Muscle of leg (tissue), 11 donors: Measurements from ENCODE around the gene EFEMP2. TPM values are rescaled to one million over a fixed set of nuclear protein-coding genes. Genes with fewer than 3 reads are reported as not detected.

Experiments used
- DNase-seq: peaks from one replicate; pipeline ENCODE4 v3.0.0; 2013
- H3K27ac ChIP-seq: one replicate; pipeline ENCODE4 v1.5.1; 2013; ENCODE audit warnings: mild to moderate bottlenecking, low read length, control low read depth
- H3K27me3 ChIP-seq: one replicate; pipeline ENCODE4 v1.6.1; 2013; ENCODE audit warnings: low read length; ENCODE audit not compliant: control insufficient read depth, insufficient read depth
- H3K36me3 ChIP-seq: one replicate; pipeline ENCODE4 v1.6.1; 2013; ENCODE audit warnings: low read length; ENCODE audit not compliant: control insufficient read depth, insufficient read depth
- H3K4me1 ChIP-seq: one replicate; pipeline ENCODE4 v1.6.1; 2013; ENCODE audit warnings: low read length; ENCODE audit not compliant: control insufficient read depth, insufficient read depth
- H3K4me3 ChIP-seq: one replicate; pipeline ENCODE4 v1.5.1; 2013; ENCODE audit warnings: low read length, control low read depth
- H3K9me3 ChIP-seq: replicated peaks from 2 replicates; pipeline ENCODE4 v1.6.1; 2013; ENCODE audit warnings: low read depth, low read length; ENCODE audit not compliant: control insufficient read depth
- WGBS: methylation state at CpG from one replicate; pipeline ENCODE4 v1.1.5; 2013; ENCODE audit warnings: missing lambda C conversion rate; ENCODE audit not compliant: insufficient coverage; 5-methylcytosine and 5-hydroxymethylcytosine counted together
- polyA plus RNA-seq, 8 donors: library from polyadenylated mRNA; unstranded; fragments of 120-200 nt; gene quantifications; one replicate each; pipeline versions ENCODE4 v1.2.1 to v1.2.3, GENCODE V29; 2013; ENCODE audit warnings: inconsistent platforms in 1 of 8, low replicate concordance in 1 of 8; ENCODE audit not compliant: insufficient read length in 8 of 8, insufficient read depth in 1 of 8
- total RNA-seq: library from RNA; stranded (reverse); fragments of 120-200 nt; gene quantifications from one replicate; pipeline ENCODE4 v1.2.4, GENCODE V29; 2013

The EFEMP2 gene
- total and polyA plus RNA-seq, 9 donors: 73.9 to 138 (median 113) TPM

DNA sequence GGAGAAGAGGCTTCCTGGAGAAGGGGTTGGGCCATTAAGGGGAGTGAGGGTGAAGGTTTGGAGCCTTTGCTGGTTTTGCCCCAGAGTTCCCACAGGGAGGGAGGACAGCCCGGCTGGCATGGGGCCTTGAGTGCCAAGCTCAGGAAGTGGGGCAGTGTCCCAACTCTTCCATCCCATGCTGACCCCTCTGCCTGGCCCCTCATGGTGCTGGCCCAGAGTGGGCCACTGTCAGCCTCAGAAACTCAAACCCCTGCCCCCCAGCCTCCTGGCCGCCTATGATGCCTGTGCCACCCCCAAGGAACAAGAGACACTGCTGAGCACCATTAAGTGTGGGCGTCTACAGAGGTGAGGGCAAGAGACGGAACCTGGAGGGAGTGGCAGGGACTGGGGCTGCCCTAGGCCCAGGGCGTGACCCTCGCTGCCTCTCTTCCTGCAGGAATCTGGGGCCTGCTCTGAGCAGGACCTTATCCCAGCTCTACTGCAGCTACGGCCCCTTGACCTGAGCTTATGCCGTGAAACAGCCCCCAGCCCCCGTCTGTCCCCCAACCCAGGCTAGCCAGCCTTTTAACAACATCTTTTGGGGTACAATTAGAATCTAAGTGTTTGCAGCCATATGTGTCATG is 6.9 kb downstream of the EFEMP2 start:
- Histone ChIP-seq H3K36me3 (peaks cover 90% of the 10 kb centered on the region), H3K4me1 (peaks cover 27% of the 10 kb centered on the region), H3K27ac (no peak overlapping the region), H3K9me3 (no peaks in the 10 kb centered on the region), H3K27me3 (no peaks in the 10 kb centered on the region), H3K4me3 (no peak overlapping the region)
- peak; percentile 18 for DNase-seq
- 72% methylated on average over 4 of the region's 9 CpGs for WGBS

DNA sequence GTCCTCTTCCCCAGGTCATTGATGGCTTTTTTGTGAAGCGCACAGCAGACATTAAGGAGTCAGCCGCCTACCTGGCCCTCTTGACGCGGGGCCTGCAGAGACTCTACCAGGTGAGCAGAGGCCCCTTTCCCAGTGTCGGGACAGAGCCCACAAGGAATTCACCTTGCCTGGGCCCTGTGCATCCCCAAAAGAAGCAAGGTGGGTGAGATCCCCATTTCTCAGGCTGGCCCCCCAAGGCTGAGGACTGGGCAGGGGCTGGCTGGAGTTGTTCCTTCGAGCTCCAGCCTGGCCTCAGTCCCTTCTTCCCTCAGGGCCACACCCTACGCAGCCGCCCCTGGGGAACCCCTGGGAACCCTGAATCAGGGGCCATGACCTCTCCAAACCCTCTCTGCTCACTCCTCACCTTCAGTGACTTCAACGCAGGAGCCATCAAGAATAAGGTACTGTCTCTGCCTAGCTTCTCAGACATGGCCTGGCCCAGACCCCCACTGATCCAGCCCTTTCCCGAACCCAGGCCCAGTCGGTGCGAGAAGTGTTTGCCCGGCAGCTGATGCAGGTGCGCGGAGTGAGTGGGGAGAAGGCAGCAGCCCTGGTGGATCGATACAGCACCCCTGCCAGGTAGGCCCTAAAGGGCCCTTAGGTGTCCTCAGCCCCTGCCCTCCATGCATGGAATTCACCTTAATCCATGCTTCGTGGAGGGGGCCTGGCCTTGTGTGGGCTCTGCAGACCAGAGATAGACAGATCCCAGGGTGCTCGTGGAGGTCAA is 7.7 kb downstream of the EFEMP2 start:
- H3K36me3 ChIP-seq: peaks cover 83% of the 10 kb centered on the region
- H3K27ac ChIP-seq: no peak overlapping the region
- peak; percentile 17 for DNase-seq
- H3K4me1 ChIP-seq: peaks cover 23% of the 10 kb centered on the region
- H3K9me3 ChIP-seq: no peaks in the 10 kb centered on the region
- H3K4me3 ChIP-seq: no peak overlapping the region
- H3K27me3 ChIP-seq: no peaks in the 10 kb centered on the region
- WGBS: 82% methylated on average over 17 of the region's 18 CpGs

DNA sequence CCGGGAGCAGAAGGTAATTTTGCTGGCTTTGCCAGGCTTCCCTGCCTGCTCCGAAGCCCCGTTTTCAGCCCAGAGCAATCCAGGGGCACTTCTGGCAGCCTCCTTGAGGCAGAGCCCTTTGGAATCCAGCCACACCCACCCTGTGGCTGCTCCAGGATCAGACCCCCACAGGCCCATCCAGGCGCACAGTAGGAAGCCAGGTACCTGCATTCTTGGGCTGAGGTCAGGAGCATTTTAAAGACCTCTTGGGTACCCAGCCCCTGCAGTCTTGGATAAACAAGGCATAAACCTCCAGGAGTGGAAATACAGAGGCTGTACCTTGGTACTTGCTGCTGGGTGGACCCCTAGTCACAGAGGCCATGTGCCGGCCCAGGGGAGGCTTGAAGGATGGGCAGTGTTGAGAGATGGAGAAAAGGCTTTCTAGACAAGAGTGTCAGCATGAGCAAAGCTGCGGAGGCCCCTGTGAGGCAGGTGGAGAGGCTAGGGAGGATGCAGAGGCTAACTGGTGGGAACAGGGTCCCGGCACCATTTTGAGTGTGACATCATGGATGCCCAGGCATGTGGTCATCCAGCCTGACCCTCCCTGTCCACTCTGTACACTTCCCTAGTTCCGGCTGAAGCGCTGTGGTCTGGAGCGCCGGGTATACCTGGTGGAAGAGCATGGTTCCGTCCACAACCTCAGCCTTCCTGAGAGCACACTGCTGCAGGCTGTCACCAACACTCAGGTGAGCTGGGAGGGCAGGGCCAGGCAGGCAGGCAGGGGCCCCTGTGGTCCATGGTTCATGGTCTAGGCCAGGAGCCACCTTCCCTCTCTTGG is 8.5 kb downstream of the EFEMP2 start:
- DNase-seq: peak; percentile 6
- Histone ChIP-seq H3K27me3 (no peaks in the 10 kb centered on the region), H3K36me3 (peaks cover 75% of the 10 kb centered on the region), H3K4me3 (no peak overlapping the region), H3K4me1 (peaks cover 31% of the 10 kb centered on the region), H3K27ac (no peak overlapping the region), H3K9me3 (no peaks in the 10 kb centered on the region)
- 85% methylated on average over 12 of the region's 12 CpGs for WGBS

DNA sequence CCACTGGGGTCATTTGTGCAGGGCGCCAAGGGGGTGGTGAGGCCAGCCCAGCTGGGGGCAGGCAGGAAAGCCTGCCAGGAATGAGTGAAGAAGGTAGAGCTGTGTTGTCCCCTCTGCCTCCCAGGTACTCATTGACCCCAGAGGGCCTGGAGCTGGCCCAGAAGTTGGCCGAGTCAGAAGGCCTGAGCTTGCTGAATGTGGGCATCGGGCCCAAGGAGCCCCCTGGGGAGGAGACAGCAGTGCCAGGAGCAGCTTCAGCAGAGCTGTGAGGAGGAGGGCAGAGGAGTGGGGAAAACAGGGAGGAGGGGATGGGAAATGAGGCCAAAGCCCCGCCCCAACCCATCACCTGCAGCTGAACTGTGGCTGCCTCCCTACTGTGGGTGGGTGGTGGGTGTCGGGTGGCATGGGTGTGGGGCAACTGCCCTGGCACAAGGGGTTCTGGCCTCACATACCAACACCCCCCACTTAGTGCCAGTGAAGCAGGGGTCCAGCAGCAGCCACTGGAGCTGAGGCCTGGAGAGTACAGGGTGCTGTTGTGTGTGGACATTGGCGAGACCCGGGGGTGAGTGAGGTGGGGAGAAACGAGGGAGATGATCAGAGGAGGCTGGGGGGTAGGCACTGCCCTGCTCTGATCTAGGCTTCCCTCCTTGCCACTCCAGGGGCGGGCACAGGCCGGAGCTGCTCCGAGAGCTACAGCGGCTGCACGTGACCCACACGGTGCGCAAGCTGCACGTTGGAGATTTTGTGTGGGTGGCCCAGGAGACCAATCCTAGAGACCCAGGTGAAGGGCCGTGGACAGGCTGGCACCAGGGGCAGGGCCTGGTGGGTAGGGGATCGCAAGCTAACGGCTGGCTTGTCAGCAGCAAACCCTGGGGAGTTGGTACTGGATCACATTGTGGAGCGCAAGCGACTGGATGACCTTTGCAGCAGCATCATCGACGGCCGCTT is 9.4 kb downstream of the EFEMP2 start:
- Histone ChIP-seq H3K9me3 (no peaks in the 10 kb centered on the region), H3K36me3 (peaks cover 66% of the 10 kb centered on the region), H3K27me3 (no peaks in the 10 kb centered on the region), H3K4me1 (peaks cover 38% of the 10 kb centered on the region), H3K27ac (no peak overlapping the region), H3K4me3 (no peak overlapping the region)
- WGBS: 77% methylated on average over 15 of the region's 24 CpGs
- peak; percentile 49 for DNase-seq

DNA sequence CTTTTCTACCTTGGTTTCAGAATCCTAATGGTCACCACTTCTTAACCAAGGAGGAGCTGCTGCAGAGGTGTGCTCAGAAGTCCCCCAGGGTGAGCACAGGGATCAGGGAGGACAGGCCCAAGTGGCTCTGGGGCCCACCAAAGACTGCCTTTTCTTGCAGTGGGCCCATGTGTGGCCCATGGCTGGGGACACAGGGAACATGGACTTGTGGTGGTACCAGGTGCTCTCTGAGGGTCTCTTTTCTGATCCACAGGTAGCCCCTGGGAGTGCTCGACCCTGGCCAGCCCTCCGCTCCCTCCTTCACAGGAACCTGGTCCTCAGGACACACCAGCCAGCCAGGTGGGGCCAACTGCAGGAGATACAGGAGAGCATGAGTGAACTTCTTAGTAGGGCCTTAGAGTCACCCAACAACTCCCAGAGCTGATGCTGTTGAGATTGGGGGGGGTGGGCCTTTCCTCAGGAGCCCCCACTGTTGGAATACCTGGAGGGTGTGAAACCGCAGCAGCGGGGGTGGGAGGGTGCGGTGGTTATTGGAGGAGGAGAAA is 10.3 kb downstream of the EFEMP2 start:
- peaks cover 38% of the 10 kb centered on the region for H3K4me1 ChIP-seq
- no peaks in the 10 kb centered on the region for H3K27me3 ChIP-seq
- H3K9me3 ChIP-seq: no peaks in the 10 kb centered on the region
- peak; percentile 18 for DNase-seq
- no peak overlapping the region for H3K4me3 ChIP-seq
- H3K27ac ChIP-seq: no peak overlapping the region
- WGBS: 79% methylated on average over 3 of the region's 5 CpGs
- peaks cover 57% of the 10 kb centered on the region for H3K36me3 ChIP-seq

DNA sequence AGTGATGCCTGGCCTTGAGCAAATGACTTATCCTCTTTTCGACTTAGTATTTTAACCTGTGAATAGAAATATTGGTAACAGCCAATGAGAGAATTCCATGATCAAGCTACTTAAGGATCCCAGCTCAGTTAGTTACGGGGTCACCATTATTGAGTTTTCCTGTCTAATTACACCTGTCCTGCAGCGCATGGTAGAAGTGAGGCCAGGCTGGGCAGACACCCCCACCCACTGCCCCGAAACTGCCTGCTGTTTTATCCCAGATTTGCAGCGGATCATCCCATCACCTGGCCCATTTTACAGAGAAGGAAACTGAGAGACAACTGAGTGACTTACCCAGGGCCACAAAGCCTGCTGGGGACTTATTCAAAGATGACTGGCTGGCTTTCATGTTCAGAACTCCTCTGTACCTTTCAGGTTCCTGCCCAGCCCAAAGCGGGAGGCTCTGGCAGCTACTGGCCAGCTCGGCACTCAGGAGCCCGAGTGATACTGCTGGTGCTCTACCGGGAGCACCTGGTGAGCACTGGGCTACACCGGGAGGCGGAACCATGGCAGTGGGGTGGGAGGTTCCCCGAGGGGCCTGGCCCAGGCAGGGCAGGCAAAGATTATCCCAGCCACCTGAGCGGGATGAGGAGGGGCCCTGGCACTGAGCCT is 10.9 kb downstream of the EFEMP2 start:
- Histone ChIP-seq H3K4me1 (peaks cover 40% of the 10 kb centered on the region), H3K36me3 (peaks cover 54% of the 10 kb centered on the region), H3K27ac (no peak overlapping the region), H3K4me3 (peak overlapping the region; percentile 95), H3K9me3 (no peaks in the 10 kb centered on the region), H3K27me3 (no peaks in the 10 kb centered on the region)
- 81% methylated on average over 8 of the region's 13 CpGs for WGBS
- peak; percentile 26 for DNase-seq

DNA sequence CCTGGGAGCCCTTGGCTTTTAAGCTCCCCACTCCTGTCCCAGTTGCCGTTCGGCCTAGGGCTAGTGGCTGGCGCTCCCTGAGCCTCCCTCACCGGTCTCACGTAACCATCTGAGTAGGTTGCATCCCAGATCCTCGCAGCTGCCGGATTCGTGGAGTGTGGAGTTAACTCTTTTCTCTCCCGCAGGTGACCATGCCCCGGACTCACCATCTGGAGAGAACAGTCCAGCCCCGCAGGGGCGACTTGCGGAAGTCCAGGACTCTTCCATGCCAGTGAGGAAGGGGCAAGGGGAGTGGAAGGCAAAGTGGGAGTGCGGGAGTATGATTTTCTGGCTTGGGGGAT is 11.5 kb downstream of the EFEMP2 start:
- peaks cover 54% of the 10 kb centered on the region for H3K36me3 ChIP-seq

DNA sequence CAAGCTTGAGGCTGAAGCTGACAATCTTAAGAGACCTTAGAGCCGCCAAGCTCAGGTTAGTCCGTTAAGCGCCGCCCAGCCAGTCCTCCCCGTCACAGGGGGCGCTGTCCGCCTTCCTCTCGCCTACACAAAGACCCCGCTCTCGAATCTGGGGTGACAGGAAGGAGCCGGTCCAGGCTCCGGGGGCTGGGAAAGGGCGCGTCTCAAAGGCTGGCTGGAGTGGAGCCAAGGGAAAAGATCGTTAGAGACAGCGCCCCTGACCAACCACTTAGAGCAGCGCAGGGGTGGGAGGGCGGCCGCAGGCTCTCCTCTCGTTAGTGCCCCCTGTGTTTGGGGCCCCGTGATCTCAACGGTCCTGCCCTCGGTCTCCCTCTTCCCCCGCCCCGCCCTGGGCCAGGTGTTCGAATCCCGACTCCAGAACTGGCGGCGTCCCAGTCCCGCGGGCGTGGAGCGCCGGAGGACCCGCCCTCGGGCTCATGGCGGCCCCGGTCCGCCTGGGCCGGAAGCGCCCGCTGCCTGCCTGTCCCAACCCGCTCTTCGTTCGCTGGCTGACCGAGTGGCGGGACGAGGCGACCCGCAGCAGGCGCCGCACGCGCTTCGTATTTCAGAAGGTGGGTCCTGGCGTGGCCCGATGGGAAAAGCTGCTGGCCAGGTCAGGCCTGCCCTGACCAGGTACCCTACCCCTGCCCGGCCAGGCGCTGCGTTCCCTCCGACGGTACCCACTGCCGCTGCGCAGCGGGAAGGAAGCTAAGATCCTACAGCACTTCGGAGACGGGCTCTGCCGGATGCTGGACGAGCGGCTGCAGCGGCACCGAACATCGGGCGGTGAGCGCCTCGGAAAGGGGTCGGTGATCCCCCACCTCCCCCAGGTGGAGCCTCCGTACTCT is 12.1 kb downstream of the EFEMP2 start, which contains the start of gene MUS81:
MUS81 (plus strand) TSS at position 156 of the 887 bp plus-strand sequence; CDS start at position 477, 321 bp downstream.
- Histone ChIP-seq H3K4me3 (peak within 1 kb of the TSS; percentile 95), H3K27ac (peak within 1 kb of the TSS; percentile 100), H3K4me1 (peaks cover 48% of the 10 kb centered on the region), H3K9me3 (no peaks in the 10 kb centered on the region), H3K36me3 (peaks cover 54% of the 10 kb centered on the region), H3K27me3 (no peaks in the 10 kb centered on the region)
- WGBS: 0% methylated on average over 77 of the region's 78 CpGs
- DNase-seq: peak; percentile 99

More for the DNA sequence above, 11.5 kb downstream of the EFEMP2 start:
- Histone ChIP-seq H3K9me3 (no peaks in the 10 kb centered on the region), H3K4me1 (peaks cover 45% of the 10 kb centered on the region), H3K27me3 (no peaks in the 10 kb centered on the region), H3K27ac (peak overlapping the region; percentile 100), H3K4me3 (peak overlapping the region; percentile 95)
- DNase-seq: peak; percentile 49
- WGBS: 4% methylated on average over 9 of the region's 14 CpGs
